HS-27A (cell line): ENCODE results near the gene OPCML.

ENCODE experiments used
- DNase-seq: peaks from one replicate; pipeline ENCODE4 v3.0.0-alpha.2; 2012; ENCODE audit warnings: low read depth, missing footprints

Gene OPCML

GRCh38 chr11:133133606-133134005 lies 398.7 kb downstream of the OPCML start:
- no peak for DNase-seq

- no peak for DNase-seq
Observed at GRCh38 chr11:133133050-133133449, 399.3 kb downstream of the OPCML start.

GRCh38 chr11:133127741-133128140 lies 404.6 kb downstream of the OPCML start:
- DNase-seq, result no peak

- DNase-seq, result no peak
Observed at GRCh38 chr11:133123796-133124195, 408.5 kb downstream of the OPCML start.

- no peak for DNase-seq
Observed at GRCh38 chr11:133123366-133123765, 408.9 kb downstream of the OPCML start.

- no peak for DNase-seq
Observed at GRCh38 chr11:133122256-133122655, 410.0 kb downstream of the OPCML start.

GRCh38 chr11:133118563-133119268 lies 413.6 kb downstream of the OPCML start:
- DNase-seq, result no peak

GRCh38 chr11:133115099-133115498 lies 417.2 kb downstream of the OPCML start:
- DNase-seq, result no peak

GRCh38 chr11:133107763-133108162 lies 424.5 kb downstream of the OPCML start:
- no peak for DNase-seq

- no peak for DNase-seq
Observed at GRCh38 chr11:133107136-133107535, 425.2 kb downstream of the OPCML start.

GRCh38 chr11:133106417-133106816 lies 425.9 kb downstream of the OPCML start:
- DNase-seq, result no peak

- no peak for DNase-seq
Observed at GRCh38 chr11:133104009-133104744, 428.1 kb downstream of the OPCML start.

GRCh38 chr11:133096981-133097380 lies 435.3 kb downstream of the OPCML start:
- no peak for DNase-seq

GRCh38 chr11:133086518-133086917 lies 445.8 kb downstream of the OPCML start:
- no peak for DNase-seq

GRCh38 chr11:133082841-133083488 lies 449.3 kb downstream of the OPCML start:
- DNase-seq, result no peak

GRCh38 chr11:133082453-133082781 lies 449.9 kb downstream of the OPCML start:
- no peak for DNase-seq

GRCh38 chr11:133081730-133082452 lies 450.4 kb downstream of the OPCML start:
- no peak for DNase-seq

- no peak for DNase-seq
Observed at GRCh38 chr11:133081020-133081419, 451.3 kb downstream of the OPCML start.

- DNase-seq, result no peak
Observed at GRCh38 chr11:133078591-133079404, 453.5 kb downstream of the OPCML start.

GRCh38 chr11:133078012-133078411 lies 454.3 kb downstream of the OPCML start:
- no peak for DNase-seq

- no peak for DNase-seq
Observed at GRCh38 chr11:133075351-133075750, 456.9 kb downstream of the OPCML start.
